NT2/D1 (cell line): ENCODE results near the gene CIDEC.

ENCODE experiments used
- DNase-seq: peaks from one replicate; pipeline ENCODE4 v3.0.0-alpha.2; 2011; ENCODE audit warnings: low read depth, low spot score
- H3K27me3 ChIP-seq: 2 replicates; pipeline ENCODE4 v1.6.0; 2011; ENCODE audit warnings: mild to moderate bottlenecking; ENCODE audit not compliant: insufficient read length, insufficient read depth
- H3K36me3 ChIP-seq: 2 replicates; pipeline ENCODE4 v1.6.1; 2011; ENCODE audit warnings: mild to moderate bottlenecking, low read length, mixed read lengths; ENCODE audit not compliant: insufficient read depth, insufficient read length
- H3K4me1 ChIP-seq: 2 replicates; pipeline ENCODE4 v1.5.1; 2011; ENCODE audit not compliant: insufficient read depth, insufficient read length
- H3K4me3 ChIP-seq: 2 replicates; pipeline ENCODE4 v1.5.1; 2011; ENCODE audit warnings: low read depth; ENCODE audit not compliant: insufficient read length
- H3K9ac ChIP-seq: 2 replicates; pipeline ENCODE4 v1.6.0; 2011; ENCODE audit warnings: low read depth; ENCODE audit not compliant: insufficient read length
- H3K9me3 ChIP-seq: 2 replicates; pipeline ENCODE4 v1.5.1; 2011; ENCODE audit warnings: mild to moderate bottlenecking, low read length; ENCODE audit not compliant: insufficient read depth
- SUZ12 ChIP-seq: IDR thresholded peaks from 2 replicates; pipeline ENCODE4 v1.6.1; 2011; ENCODE audit not compliant: insufficient read length, insufficient read depth; ENCODE audit errors: extremely low read depth
- YY1 ChIP-seq: IDR thresholded peaks from 2 replicates; pipeline ENCODE4 v1.6.1; 2011; ENCODE audit not compliant: insufficient read length, insufficient read depth
- ZNF274 ChIP-seq: IDR thresholded peaks from 2 replicates; pipeline ENCODE4 v1.6.1; 2011; ENCODE audit warnings: mild to moderate bottlenecking, low read depth, low read length

CIDEC gene

GRCh38 chr3:9834520-9835380 lies 45.3 kb downstream of the CIDEC start:
- peaks cover 2% of the 10 kb centered on the region for H3K4me1 ChIP-seq
- H3K36me3 ChIP-seq: peaks cover 56% of the 10 kb centered on the region
- no peak overlapping the region for H3K4me3 ChIP-seq
- H3K9ac ChIP-seq: no peak overlapping the region
- no peak for DNase-seq
- H3K9me3 ChIP-seq: no peaks in the 10 kb centered on the region
- H3K27me3 ChIP-seq: no peaks in the 10 kb centered on the region
- TF ChIP-seq YY1 (no peak), ZNF274 (no peak), SUZ12 (no peak)

GRCh38 chr3:9833078-9833477 lies 47.0 kb downstream of the CIDEC start:
- TF ChIP-seq ZNF274: no peak
- no peak for TF ChIP-seq SUZ12
- no peak for TF ChIP-seq YY1
- H3K9me3 ChIP-seq: no peaks in the 10 kb centered on the region
- H3K9ac ChIP-seq: no peak overlapping the region
- no peak for DNase-seq
- peaks cover 49% of the 10 kb centered on the region for H3K36me3 ChIP-seq
- H3K27me3 ChIP-seq: no peaks in the 10 kb centered on the region
- H3K4me3 ChIP-seq: no peak overlapping the region
- peaks cover 2% of the 10 kb centered on the region for H3K4me1 ChIP-seq

- Histone ChIP-seq H3K9me3 (no peaks in the 10 kb centered on the region), H3K4me1 (peaks cover 2% of the 10 kb centered on the region), H3K27me3 (no peaks in the 10 kb centered on the region), H3K9ac (no peak overlapping the region), H3K4me3 (no peak overlapping the region), H3K36me3 (peaks cover 51% of the 10 kb centered on the region)
- TF ChIP-seq YY1 (no peak), ZNF274 (no peak), SUZ12 (no peak)
- DNase-seq: no peak
These were observed 48.8 kb downstream of the CIDEC start for GRCh38 chr3:9831253-9831652.

GRCh38 chr3:9828801-9829755 lies 51.0 kb downstream of the CIDEC start:
- no peak for TF ChIP-seq YY1
- TF ChIP-seq ZNF274: no peak
- TF ChIP-seq SUZ12: no peak
- Histone ChIP-seq H3K4me3 (no peak overlapping the region), H3K27me3 (no peaks in the 10 kb centered on the region), H3K36me3 (peaks cover 30% of the 10 kb centered on the region), H3K9me3 (no peaks in the 10 kb centered on the region), H3K9ac (no peak overlapping the region), H3K4me1 (peaks cover 5% of the 10 kb centered on the region)
- DNase-seq: no peak

GRCh38 chr3:9826815-9827573 lies 53.1 kb downstream of the CIDEC start:
- TF ChIP-seq ZNF274 (no peak), YY1 (no peak)
- H3K4me1 ChIP-seq: peaks cover 5% of the 10 kb centered on the region
- peaks cover 17% of the 10 kb centered on the region for H3K36me3 ChIP-seq
- H3K9me3 ChIP-seq: no peaks in the 10 kb centered on the region
- H3K27me3 ChIP-seq: no peaks in the 10 kb centered on the region
- no peak overlapping the region for H3K9ac ChIP-seq
- DNase-seq: peak; percentile 51
- H3K4me3 ChIP-seq: no peak overlapping the region

- no peak for TF ChIP-seq SUZ12
- TF ChIP-seq ZNF274: no peak
- TF ChIP-seq YY1: no peak
- no peak for DNase-seq
- no peak overlapping the region for H3K4me3 ChIP-seq
- H3K36me3 ChIP-seq: peaks cover 17% of the 10 kb centered on the region
- H3K9ac ChIP-seq: no peak overlapping the region
- H3K9me3 ChIP-seq: no peaks in the 10 kb centered on the region
- H3K4me1 ChIP-seq: peaks cover 5% of the 10 kb centered on the region
- no peaks in the 10 kb centered on the region for H3K27me3 ChIP-seq
These were observed 54.5 kb downstream of the CIDEC start for GRCh38 chr3:9825451-9826040.
